Measurements from ENCODE around the gene LCN10.

LCN10 gene

DNA sequence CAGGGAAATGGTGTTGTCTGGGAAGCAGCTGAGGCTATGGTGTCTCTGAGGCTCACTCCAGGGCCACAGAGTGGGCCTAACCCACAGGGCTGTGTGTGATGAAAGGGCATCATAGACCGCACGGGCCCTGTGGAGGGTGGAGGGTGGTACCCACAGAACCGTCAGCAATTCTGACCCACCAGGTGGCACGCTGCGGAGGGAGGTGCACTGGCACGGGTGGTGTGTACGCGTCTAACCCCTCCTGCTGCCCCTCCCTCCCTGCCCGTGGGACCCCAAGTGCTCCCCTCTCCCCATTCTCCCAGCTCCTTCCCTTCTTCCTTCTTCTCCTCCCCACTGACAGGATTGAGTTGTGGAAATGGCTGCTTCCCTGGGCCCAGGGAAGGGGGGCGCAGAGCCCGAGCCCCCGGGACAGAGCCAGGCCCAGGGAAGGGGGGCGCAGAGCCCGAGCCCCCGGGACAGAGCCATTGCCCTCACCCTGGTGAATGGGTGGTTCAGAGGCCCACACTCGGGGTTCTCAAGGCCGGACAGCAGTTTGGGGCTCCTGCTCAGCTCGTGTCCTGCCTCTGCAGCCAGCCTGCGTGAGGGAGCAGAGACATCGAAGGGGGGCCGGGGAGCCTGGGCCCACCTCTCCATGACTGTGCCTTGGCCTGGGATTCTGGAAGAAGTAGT is 6.8 kb downstream of the LCN10 start:
- no peak overlapping the region for H3K4me2 ChIP-seq (ENCODE audit: low read length)
- no peaks in the 10 kb centered on the region for H4K20me1 ChIP-seq (ENCODE audit: insufficient read depth, low read length)
- no peak overlapping the region for H3K27ac ChIP-seq (ENCODE audit: low read length)
- no peak overlapping the region for H2AFZ ChIP-seq (ENCODE audit: low read depth, low read length)
- H3K27me3 ChIP-seq (ENCODE audit: low read depth, low read length): no peaks in the 10 kb centered on the region
- H3K79me2 ChIP-seq (ENCODE audit: low read length): no peaks in the 10 kb centered on the region
- H3K36me3 ChIP-seq (replicated peaks; ENCODE audit: low read depth, low read length): no peaks in the 10 kb centered on the region
- no peaks in the 10 kb centered on the region for H3K9me3 ChIP-seq (ENCODE audit: insufficient read depth, low read length)
- no peak overlapping the region for H3K9ac ChIP-seq (ENCODE audit: low read length)
- H3K4me3 ChIP-seq (ENCODE audit: low read length): no peak overlapping the region
- TF ChIP-seq, protein P1, sequence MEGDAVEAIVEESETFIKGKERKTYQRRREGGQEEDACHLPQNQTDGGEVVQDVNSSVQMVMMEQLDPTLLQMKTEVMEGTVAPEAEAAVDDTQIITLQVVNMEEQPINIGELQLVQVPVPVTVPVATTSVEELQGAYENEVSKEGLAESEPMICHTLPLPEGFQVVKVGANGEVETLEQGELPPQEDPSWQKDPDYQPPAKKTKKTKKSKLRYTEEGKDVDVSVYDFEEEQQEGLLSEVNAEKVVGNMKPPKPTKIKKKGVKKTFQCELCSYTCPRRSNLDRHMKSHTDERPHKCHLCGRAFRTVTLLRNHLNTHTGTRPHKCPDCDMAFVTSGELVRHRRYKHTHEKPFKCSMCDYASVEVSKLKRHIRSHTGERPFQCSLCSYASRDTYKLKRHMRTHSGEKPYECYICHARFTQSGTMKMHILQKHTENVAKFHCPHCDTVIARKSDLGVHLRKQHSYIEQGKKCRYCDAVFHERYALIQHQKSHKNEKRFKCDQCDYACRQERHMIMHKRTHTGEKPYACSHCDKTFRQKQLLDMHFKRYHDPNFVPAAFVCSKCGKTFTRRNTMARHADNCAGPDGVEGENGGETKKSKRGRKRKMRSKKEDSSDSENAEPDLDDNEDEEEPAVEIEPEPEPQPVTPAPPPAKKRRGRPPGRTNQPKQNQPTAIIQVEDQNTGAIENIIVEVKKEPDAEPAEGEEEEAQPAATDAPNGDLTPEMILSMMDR (IDR thresholded peaks at IDR 0.05; ENCODE audit: low read depth, low read length): no peak
- no peak for TF ChIP-seq EZH2phosphoT487 (IDR thresholded peaks at IDR 0.05; ENCODE audit: low read depth)
- no peaks in the 10 kb centered on the region for H3K4me1 ChIP-seq (ENCODE audit: low read length)

DNA sequence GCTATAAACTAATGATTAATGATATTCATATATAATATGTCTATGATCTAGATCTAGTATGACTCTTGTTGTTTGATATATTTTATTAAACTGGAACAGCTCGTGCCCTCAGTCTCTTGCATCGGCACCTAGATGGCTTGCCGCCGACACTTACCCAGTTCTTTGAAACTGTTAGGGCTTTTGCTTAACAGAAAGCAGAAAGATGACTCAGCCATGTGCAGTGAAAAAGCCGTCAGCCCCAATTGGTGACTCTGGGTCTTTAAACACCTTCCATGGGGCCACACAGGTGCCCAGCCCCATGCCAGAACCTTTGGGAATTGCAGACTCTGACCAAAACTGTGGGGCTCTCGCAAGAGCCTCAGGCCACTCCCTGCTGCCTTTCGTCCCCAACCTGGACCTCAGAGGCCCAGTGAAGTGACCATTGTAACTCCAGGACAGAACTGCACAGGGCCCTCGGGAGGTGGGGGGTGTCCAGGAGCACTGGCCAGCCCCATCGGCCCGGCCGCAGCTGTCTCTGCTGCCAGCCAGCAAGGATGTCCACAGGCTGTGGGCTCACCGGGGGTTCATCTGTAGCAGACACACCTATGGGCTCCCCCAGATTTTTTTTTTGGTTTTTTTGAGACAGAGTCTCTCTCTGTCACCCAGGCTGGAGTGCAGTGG is 7.8 kb downstream of the LCN10 start:
- Histone ChIP-seq H3K4me1 (ENCODE audit: low read length) (no peaks in the 10 kb centered on the region), H3K4me2 (ENCODE audit: low read length) (no peak overlapping the region), H4K20me1 (ENCODE audit: insufficient read depth, low read length) (0 out of 2 replicates have a peak, but pooled peaks cover 3% of the 10 kb centered on the region), H3K27me3 (ENCODE audit: low read depth, low read length) (no peaks in the 10 kb centered on the region), H3K36me3 (replicated peaks; ENCODE audit: low read depth, low read length) (no peaks in the 10 kb centered on the region), H3K27ac (ENCODE audit: low read length) (no peak overlapping the region), H3K9ac (ENCODE audit: low read length) (no peak overlapping the region), H2AFZ (ENCODE audit: low read depth, low read length) (no peak overlapping the region), H3K4me3 (ENCODE audit: low read length) (no peak overlapping the region), H3K79me2 (ENCODE audit: low read length) (peaks cover 10% of the 10 kb centered on the region), H3K9me3 (ENCODE audit: insufficient read depth, low read length) (no peaks in the 10 kb centered on the region)
- TF ChIP-seq EZH2phosphoT487 (IDR thresholded peaks at IDR 0.05; ENCODE audit: low read depth): no peak
- TF ChIP-seq, protein P1 (IDR thresholded peaks at IDR 0.05; ENCODE audit: low read depth, low read length): no peak

DNA sequence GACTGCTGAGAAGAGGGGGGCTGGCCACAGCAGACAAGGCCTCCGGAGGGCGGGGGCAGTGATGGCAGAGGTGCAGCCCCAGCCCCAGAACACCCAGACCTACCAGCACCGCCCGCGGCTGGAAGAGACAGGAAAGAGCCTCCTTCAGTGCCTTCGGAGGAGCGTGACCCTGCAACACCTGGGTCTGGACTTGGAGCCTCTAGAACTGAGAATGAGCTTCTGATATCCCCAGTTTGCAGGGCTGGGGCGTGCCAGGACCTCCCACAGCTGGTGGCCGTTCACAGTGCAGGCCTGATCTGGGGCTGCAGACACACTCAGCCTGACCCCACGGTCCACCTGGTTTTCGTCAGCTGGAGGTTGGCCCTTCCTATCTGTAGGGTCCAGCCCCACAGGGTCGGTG is 9.1 kb downstream of the LCN10 start:
- H3K27me3 ChIP-seq (ENCODE audit: low read depth, low read length): no peaks in the 10 kb centered on the region

More for the DNA sequence above, 9.1 kb downstream of the LCN10 start:
- Histone ChIP-seq H3K4me1 (ENCODE audit: low read length) (peaks cover 9% of the 10 kb centered on the region), H3K27ac (ENCODE audit: low read length) (no peak overlapping the region), H3K9me3 (ENCODE audit: insufficient read depth, low read length) (no peaks in the 10 kb centered on the region), H2AFZ (ENCODE audit: low read depth, low read length) (no peak overlapping the region), H3K4me2 (ENCODE audit: low read length) (no peak overlapping the region), H4K20me1 (ENCODE audit: insufficient read depth, low read length) (0 out of 2 replicates have a peak, but pooled peaks cover 3% of the 10 kb centered on the region), H3K4me3 (ENCODE audit: low read length) (no peak overlapping the region), H3K9ac (ENCODE audit: low read length) (no peak overlapping the region), H3K36me3 (replicated peaks; ENCODE audit: low read depth, low read length) (no peaks in the 10 kb centered on the region), H3K79me2 (ENCODE audit: low read length) (peaks cover 23% of the 10 kb centered on the region)
- TF ChIP-seq EZH2phosphoT487 (IDR thresholded peaks at IDR 0.05; ENCODE audit: low read depth): no peak
- TF ChIP-seq, protein P1 (IDR thresholded peaks at IDR 0.05; ENCODE audit: low read depth, low read length): no peak

Measured in OCI-LY3 (cell line).